ENCODE results near the gene TMEM92. TPM values are rescaled to one million over a fixed set of nuclear protein-coding genes. Genes with fewer than 3 reads are reported as not detected.

Gene TMEM92
- total and polyA plus RNA-seq, 10 of the 15 experiments (the other 5 are each of a cell fraction or from before 2014, with no cell fraction given) = 0.11 to 1.2 (median 0.32) TPM

DNA sequence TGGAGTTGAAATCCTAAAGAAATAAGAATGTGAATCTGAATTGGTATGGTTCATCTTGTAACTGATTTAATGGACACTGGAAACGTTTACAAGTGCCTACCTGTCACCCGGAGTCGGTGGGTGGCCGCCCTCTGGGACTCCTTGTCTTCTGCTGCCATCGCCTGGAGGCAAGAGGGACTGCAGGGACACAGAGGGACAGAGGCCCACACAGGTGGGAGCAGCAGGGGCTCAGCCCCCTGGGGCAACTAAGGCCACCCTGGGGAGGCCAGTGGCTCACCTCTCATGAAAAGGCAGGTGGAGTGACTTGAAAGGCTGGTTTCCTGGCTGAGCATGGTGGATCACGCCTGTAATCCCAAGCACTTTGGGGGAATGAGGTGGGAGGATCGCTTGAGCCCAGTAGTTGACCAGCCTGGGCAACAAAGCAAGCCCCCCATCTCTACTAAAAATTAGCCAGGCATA is 23.2 kb downstream of the TMEM92 start (continued):
- TF ChIP-seq, protein P1, sequence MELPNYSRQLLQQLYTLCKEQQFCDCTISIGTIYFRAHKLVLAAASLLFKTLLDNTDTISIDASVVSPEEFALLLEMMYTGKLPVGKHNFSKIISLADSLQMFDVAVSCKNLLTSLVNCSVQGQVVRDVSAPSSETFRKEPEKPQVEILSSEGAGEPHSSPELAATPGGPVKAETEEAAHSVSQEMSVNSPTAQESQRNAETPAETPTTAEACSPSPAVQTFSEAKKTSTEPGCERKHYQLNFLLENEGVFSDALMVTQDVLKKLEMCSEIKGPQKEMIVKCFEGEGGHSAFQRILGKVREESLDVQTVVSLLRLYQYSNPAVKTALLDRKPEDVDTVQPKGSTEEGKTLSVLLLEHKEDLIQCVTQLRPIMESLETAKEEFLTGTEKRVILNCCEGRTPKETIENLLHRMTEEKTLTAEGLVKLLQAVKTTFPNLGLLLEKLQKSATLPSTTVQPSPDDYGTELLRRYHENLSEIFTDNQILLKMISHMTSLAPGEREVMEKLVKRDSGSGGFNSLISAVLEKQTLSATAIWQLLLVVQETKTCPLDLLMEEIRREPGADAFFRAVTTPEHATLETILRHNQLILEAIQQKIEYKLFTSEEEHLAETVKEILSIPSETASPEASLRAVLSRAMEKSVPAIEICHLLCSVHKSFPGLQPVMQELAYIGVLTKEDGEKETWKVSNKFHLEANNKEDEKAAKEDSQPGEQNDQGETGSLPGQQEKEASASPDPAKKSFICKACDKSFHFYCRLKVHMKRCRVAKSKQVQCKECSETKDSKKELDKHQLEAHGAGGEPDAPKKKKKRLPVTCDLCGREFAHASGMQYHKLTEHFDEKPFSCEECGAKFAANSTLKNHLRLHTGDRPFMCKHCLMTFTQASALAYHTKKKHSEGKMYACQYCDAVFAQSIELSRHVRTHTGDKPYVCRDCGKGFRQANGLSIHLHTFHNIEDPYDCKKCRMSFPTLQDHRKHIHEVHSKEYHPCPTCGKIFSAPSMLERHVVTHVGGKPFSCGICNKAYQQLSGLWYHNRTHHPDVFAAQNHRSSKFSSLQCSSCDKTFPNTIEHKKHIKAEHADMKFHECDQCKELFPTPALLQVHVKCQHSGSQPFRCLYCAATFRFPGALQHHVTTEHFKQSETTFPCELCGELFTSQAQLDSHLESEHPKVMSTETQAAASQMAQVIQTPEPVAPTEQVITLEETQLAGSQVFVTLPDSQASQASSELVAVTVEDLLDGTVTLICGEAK (IDR thresholded peaks at IDR 0.05; ENCODE audit: borderline replicate concordance) = no peak
- TF ChIP-seq, protein P2, sequence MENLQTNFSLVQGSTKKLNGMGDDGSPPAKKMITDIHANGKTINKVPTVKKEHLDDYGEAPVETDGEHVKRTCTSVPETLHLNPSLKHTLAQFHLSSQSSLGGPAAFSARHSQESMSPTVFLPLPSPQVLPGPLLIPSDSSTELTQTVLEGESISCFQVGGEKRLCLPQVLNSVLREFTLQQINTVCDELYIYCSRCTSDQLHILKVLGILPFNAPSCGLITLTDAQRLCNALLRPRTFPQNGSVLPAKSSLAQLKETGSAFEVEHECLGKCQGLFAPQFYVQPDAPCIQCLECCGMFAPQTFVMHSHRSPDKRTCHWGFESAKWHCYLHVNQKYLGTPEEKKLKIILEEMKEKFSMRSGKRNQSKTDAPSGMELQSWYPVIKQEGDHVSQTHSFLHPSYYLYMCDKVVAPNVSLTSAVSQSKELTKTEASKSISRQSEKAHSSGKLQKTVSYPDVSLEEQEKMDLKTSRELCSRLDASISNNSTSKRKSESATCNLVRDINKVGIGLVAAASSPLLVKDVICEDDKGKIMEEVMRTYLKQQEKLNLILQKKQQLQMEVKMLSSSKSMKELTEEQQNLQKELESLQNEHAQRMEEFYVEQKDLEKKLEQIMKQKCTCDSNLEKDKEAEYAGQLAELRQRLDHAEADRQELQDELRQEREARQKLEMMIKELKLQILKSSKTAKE (IDR thresholded peaks at IDR 0.05; ENCODE audit: low read depth, poor library complexity, severe bottlenecking) = no peak
- no peak for TF ChIP-seq CHD1 (IDR thresholded peaks at IDR 0.05; ENCODE audit: low read depth, low read length)
- TF ChIP-seq YY1 (IDR thresholded peaks at IDR 0.05; ENCODE audit: low read depth, low read length) = peak; percentile 77
- TF ChIP-seq RAD21 (IDR thresholded peaks at IDR 0.05; ENCODE audit: insufficient read depth, low read depth, low read length) = peak; percentile 100
- no peak for TF ChIP-seq NRF1 (conservative IDR thresholded peaks at IDR 0.05; ENCODE audit: low read depth, low read length)
- TF ChIP-seq, protein P3, sequence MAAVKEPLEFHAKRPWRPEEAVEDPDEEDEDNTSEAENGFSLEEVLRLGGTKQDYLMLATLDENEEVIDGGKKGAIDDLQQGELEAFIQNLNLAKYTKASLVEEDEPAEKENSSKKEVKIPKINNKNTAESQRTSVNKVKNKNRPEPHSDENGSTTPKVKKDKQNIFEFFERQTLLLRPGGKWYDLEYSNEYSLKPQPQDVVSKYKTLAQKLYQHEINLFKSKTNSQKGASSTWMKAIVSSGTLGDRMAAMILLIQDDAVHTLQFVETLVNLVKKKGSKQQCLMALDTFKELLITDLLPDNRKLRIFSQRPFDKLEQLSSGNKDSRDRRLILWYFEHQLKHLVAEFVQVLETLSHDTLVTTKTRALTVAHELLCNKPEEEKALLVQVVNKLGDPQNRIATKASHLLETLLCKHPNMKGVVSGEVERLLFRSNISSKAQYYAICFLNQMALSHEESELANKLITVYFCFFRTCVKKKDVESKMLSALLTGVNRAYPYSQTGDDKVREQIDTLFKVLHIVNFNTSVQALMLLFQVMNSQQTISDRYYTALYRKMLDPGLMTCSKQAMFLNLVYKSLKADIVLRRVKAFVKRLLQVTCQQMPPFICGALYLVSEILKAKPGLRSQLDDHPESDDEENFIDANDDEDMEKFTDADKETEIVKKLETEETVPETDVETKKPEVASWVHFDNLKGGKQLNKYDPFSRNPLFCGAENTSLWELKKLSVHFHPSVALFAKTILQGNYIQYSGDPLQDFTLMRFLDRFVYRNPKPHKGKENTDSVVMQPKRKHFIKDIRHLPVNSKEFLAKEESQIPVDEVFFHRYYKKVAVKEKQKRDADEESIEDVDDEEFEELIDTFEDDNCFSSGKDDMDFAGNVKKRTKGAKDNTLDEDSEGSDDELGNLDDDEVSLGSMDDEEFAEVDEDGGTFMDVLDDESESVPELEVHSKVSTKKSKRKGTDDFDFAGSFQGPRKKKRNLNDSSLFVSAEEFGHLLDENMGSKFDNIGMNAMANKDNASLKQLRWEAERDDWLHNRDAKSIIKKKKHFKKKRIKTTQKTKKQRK (IDR thresholded peaks at IDR 0.05; ENCODE audit: low read depth, low read length) = no peak
- no peak for TF ChIP-seq ZNF24 (IDR thresholded peaks at IDR 0.05)
- TF ChIP-seq KLF5 (IDR thresholded peaks at IDR 0.05; ENCODE audit: partially characterized antibody) = no peak
- TF ChIP-seq FOS (IDR thresholded peaks at IDR 0.05; ENCODE audit: borderline replicate concordance, extremely low read depth, insufficient read length) = no peak
- no peak for TF ChIP-seq DPF2 (IDR thresholded peaks at IDR 0.05)
- TF ChIP-seq POLR2A (IDR thresholded peaks at IDR 0.05; ENCODE audit: low read depth, low read length) = no peak
- TF ChIP-seq, protein P4, sequence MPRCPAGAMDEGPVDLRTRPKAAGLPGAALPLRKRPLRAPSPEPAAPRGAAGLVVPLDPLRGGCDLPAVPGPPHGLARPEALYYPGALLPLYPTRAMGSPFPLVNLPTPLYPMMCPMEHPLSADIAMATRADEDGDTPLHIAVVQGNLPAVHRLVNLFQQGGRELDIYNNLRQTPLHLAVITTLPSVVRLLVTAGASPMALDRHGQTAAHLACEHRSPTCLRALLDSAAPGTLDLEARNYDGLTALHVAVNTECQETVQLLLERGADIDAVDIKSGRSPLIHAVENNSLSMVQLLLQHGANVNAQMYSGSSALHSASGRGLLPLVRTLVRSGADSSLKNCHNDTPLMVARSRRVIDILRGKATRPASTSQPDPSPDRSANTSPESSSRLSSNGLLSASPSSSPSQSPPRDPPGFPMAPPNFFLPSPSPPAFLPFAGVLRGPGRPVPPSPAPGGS (IDR thresholded peaks at IDR 0.05; ENCODE audit: borderline replicate concordance, insufficient read depth, low read depth, low read length, poor library complexity, severe bottlenecking) = no peak
- TF ChIP-seq, protein P5, sequence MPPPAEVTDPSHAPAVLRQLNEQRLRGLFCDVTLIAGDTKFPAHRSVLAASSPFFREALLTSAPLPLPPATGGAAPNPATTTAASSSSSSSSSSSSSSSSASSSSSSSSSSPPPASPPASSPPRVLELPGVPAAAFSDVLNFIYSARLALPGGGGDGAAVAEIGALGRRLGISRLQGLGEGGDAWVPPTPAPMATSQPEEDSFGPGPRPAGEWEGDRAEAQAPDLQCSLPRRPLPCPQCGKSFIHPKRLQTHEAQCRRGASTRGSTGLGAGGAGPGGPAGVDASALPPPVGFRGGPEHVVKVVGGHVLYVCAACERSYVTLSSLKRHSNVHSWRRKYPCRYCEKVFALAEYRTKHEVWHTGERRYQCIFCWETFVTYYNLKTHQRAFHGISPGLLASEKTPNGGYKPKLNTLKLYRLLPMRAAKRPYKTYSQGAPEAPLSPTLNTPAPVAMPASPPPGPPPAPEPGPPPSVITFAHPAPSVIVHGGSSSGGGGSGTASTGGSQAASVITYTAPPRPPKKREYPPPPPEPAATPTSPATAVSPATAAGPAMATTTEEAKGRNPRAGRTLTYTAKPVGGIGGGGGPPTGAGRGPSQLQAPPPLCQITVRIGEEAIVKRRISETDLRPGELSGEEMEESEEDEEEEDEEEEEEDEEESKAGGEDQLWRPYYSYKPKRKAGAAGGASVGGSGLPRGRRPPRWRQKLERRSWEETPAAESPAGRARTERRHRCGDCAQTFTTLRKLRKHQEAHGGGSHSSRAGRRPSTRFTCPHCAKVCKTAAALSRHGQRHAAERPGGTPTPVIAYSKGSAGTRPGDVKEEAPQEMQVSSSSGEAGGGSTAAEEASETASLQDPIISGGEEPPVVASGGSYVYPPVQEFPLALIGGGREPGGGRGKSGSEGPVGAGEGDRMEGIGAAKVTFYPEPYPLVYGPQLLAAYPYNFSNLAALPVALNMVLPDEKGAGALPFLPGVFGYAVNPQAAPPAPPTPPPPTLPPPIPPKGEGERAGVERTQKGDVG (CRISPR knock-in tag; IDR thresholded peaks at IDR 0.05) = no peak
- TF ChIP-seq, protein P6, sequence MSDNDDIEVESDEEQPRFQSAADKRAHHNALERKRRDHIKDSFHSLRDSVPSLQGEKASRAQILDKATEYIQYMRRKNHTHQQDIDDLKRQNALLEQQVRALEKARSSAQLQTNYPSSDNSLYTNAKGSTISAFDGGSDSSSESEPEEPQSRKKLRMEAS (IDR thresholded peaks at IDR 0.05; ENCODE audit: low read depth, low read length) = 0 out of 2 replicates have a peak, but pooled peaks have one; percentile 18

Data from GM12878 (cell line).